Ovary (tissue), 3 donors: ENCODE measurements around the gene CTSF.

Source experiments
- CTCF ChIP-seq, 3 donors: fragments of 450-650 bp in 2 of 3; fragments of 200-600 bp in 1 of 3; IDR thresholded peaks; one replicate each; pipeline versions ENCODE4 v1.5.1 to v1.8.0; 2016 to 2022; ENCODE audit warnings: antibody characterized with exemption in 3 of 3, mild to moderate bottlenecking in 1 of 3
- EP300 ChIP-seq: sonication (generic); formaldehyde crosslinking; IDR thresholded peaks from one replicate; pipeline ENCODE4 v1.6.1; 2017; ENCODE audit warnings: antibody characterized with exemption
- POLR2A ChIP-seq: fragments of 450-650 bp; IDR thresholded peaks from one replicate; pipeline ENCODE4 v1.6.1; 2017; ENCODE audit warnings: antibody characterized with exemption, mild to moderate bottlenecking, moderate library complexity
- donor health status: DM: no; HTN: no; CAD: no.

GRCh38 chr11:66600631-66601233, 32.3 kb upstream of the CTSF start:
- TF ChIP-seq CTCF (IDR thresholded peaks at IDR 0.05) (no peak), EP300 (no peak), POLR2A (no peak)
